ENCODE data around the gene ZPR1. TPM values are rescaled to one million over a fixed set of nuclear protein-coding genes. Genes with fewer than 3 reads are reported as not detected.
A peak's percentile ranks its signal among the peaks of the same experiment; 100 is the strongest.

Gene ZPR1
- polyA plus RNA-seq, 1 donor from 2014 or later = 34.5 TPM

GRCh38 chr11:116732271-116733042 is 55.4 kb downstream of the ZPR1 start:
- H3K9me3 ChIP-seq (ENCODE audit: low read length) = no peaks in the 10 kb centered on the region
- peak overlapping the region; percentile 77 for H3K27ac ChIP-seq (ENCODE audit: low read length)
- no peaks in the 10 kb centered on the region for H3F3A ChIP-seq (ENCODE audit: insufficient read depth, low read length, poor library complexity, severe bottlenecking)
- no peaks in the 10 kb centered on the region for H4K20me1 ChIP-seq (ENCODE audit: insufficient read depth)
- H2AFZ ChIP-seq (ENCODE audit: low read depth, low read length) = peak overlapping the region; percentile 30
- peak; percentile 59 for TF ChIP-seq SMC3 (conservative IDR thresholded peaks at IDR 0.05; ENCODE audit: poor library complexity)
- TF ChIP-seq EP300 (conservative IDR thresholded peaks at IDR 0.05; ENCODE audit: poor library complexity, severe bottlenecking) = no peak
- TF ChIP-seq RAD21 (conservative IDR thresholded peaks at IDR 0.05) = peak; percentile 49
- TF ChIP-seq POLR2AphosphoS5 (IDR thresholded peaks at IDR 0.05) = no peak
- TF ChIP-seq MXI1 (conservative IDR thresholded peaks at IDR 0.05; ENCODE audit: poor library complexity, severe bottlenecking) = no peak
- peak; percentile 62 for TF ChIP-seq CTCF (IDR thresholded peaks at IDR 0.05; ENCODE audit: poor library complexity, severe bottlenecking)
- TF ChIP-seq EZH2 (IDR thresholded peaks at IDR 0.05; ENCODE audit: borderline replicate concordance, insufficient read depth, low read length, poor library complexity, severe bottlenecking) = no peak
- TF ChIP-seq TAF1 (IDR thresholded peaks at IDR 0.05; ENCODE audit: low read depth) = no peak
- no peak for TF ChIP-seq REST (IDR thresholded peaks at IDR 0.05; ENCODE audit: borderline replicate concordance)
- H3K4me2 ChIP-seq (ENCODE audit: low read length) = no peak overlapping the region
- H3K9ac ChIP-seq (ENCODE audit: low read length) = no peak overlapping the region
- no peak overlapping the region for H3K4me3 ChIP-seq (ENCODE audit: low read length)
- H3K36me3 ChIP-seq (ENCODE audit: insufficient read depth, low read length) = no peaks in the 10 kb centered on the region
- no peaks in the 10 kb centered on the region for H3K79me2 ChIP-seq (replicated peaks; ENCODE audit: insufficient read depth, low read length)
- no peaks in the 10 kb centered on the region for H3K9me2 ChIP-seq (ENCODE audit: insufficient read depth, low read length)
- H3K27me3 ChIP-seq (ENCODE audit: insufficient read depth, low read depth, low read length) = no peaks in the 10 kb centered on the region

GRCh38 chr11:116731821-116732220 is 56.0 kb downstream of the ZPR1 start:
- H3K36me3 ChIP-seq (ENCODE audit: insufficient read depth, low read length) = no peaks in the 10 kb centered on the region

More at GRCh38 chr11:116731821-116732220, 56.0 kb downstream of the ZPR1 start:
- H3K4me3 ChIP-seq (ENCODE audit: low read length) = peak overlapping the region; percentile 55
- no peaks in the 10 kb centered on the region for H3K27me3 ChIP-seq (ENCODE audit: insufficient read depth, low read depth, low read length)
- peak overlapping the region; percentile 69 for H3K9ac ChIP-seq (ENCODE audit: low read length)
- peak overlapping the region; percentile 77 for H3K27ac ChIP-seq (ENCODE audit: low read length)
- H3K9me2 ChIP-seq (ENCODE audit: insufficient read depth, low read length) = no peaks in the 10 kb centered on the region
- peak overlapping the region; percentile 60 for H3K4me2 ChIP-seq (ENCODE audit: low read length)
- H3F3A ChIP-seq (ENCODE audit: insufficient read depth, low read length, poor library complexity, severe bottlenecking) = no peaks in the 10 kb centered on the region
- TF ChIP-seq CTCF (IDR thresholded peaks at IDR 0.05; ENCODE audit: poor library complexity, severe bottlenecking) = no peak
- no peak for TF ChIP-seq EP300 (conservative IDR thresholded peaks at IDR 0.05; ENCODE audit: poor library complexity, severe bottlenecking)
- TF ChIP-seq MXI1 (conservative IDR thresholded peaks at IDR 0.05; ENCODE audit: poor library complexity, severe bottlenecking) = no peak
- no peak for TF ChIP-seq EZH2 (IDR thresholded peaks at IDR 0.05; ENCODE audit: borderline replicate concordance, insufficient read depth, low read length, poor library complexity, severe bottlenecking)
- TF ChIP-seq REST (IDR thresholded peaks at IDR 0.05; ENCODE audit: borderline replicate concordance) = no peak
- no peak for TF ChIP-seq SMC3 (conservative IDR thresholded peaks at IDR 0.05; ENCODE audit: poor library complexity)
- TF ChIP-seq RAD21 (conservative IDR thresholded peaks at IDR 0.05) = no peak
- no peak for TF ChIP-seq POLR2AphosphoS5 (IDR thresholded peaks at IDR 0.05)
- TF ChIP-seq TAF1 (IDR thresholded peaks at IDR 0.05; ENCODE audit: low read depth) = no peak
- H4K20me1 ChIP-seq (ENCODE audit: insufficient read depth) = no peaks in the 10 kb centered on the region
- H3K79me2 ChIP-seq (replicated peaks; ENCODE audit: insufficient read depth, low read length) = no peaks in the 10 kb centered on the region
- no peak overlapping the region for H2AFZ ChIP-seq (ENCODE audit: low read depth, low read length)
- H3K9me3 ChIP-seq (ENCODE audit: low read length) = no peaks in the 10 kb centered on the region
